ENCODE data around the gene GDPD1.

GDPD1 gene

GRCh38 chr17:59230764-59231163, 10.5 kb downstream of the GDPD1 start:
- Histone ChIP-seq H3K36me3 (no peaks in the 10 kb centered on the region), H3K4me1 (no peaks in the 10 kb centered on the region), H3K27ac (no peak overlapping the region), H3K4me2 (no peak overlapping the region), H3K9me3 (no peaks in the 10 kb centered on the region), H4K20me1 (no peaks in the 10 kb centered on the region), H3K4me3 (no peak overlapping the region), H3K9ac (no peak overlapping the region), H3K27me3 (no peaks in the 10 kb centered on the region)
- no peak for TF ChIP-seq Cebpa-rat (IDR thresholded peaks at IDR 0.05)

- H3K9ac ChIP-seq = no peak overlapping the region
- no peak overlapping the region for H3K4me3 ChIP-seq
- no peaks in the 10 kb centered on the region for H4K20me1 ChIP-seq
- TF ChIP-seq Cebpa-rat (IDR thresholded peaks at IDR 0.05) = no peak
- no peaks in the 10 kb centered on the region for H3K36me3 ChIP-seq
- no peak overlapping the region for H3K4me2 ChIP-seq
- H3K4me1 ChIP-seq = no peaks in the 10 kb centered on the region
- H3K27ac ChIP-seq = no peak overlapping the region
- H3K27me3 ChIP-seq = no peaks in the 10 kb centered on the region
- no peaks in the 10 kb centered on the region for H3K9me3 ChIP-seq
Observed at GRCh38 chr17:59234631-59235030, 14.3 kb downstream of the GDPD1 start.

GRCh38 chr17:59238906-59239305, 18.6 kb downstream of the GDPD1 start:
- no peaks in the 10 kb centered on the region for H3K27me3 ChIP-seq
- no peak overlapping the region for H3K27ac ChIP-seq
- H3K4me3 ChIP-seq = no peak overlapping the region
- H3K9me3 ChIP-seq = no peaks in the 10 kb centered on the region
- no peaks in the 10 kb centered on the region for H3K36me3 ChIP-seq
- H3K4me2 ChIP-seq = no peak overlapping the region
- no peaks in the 10 kb centered on the region for H3K4me1 ChIP-seq
- no peak for TF ChIP-seq Cebpa-rat (IDR thresholded peaks at IDR 0.05)
- no peak overlapping the region for H3K9ac ChIP-seq
- H4K20me1 ChIP-seq = no peaks in the 10 kb centered on the region

GRCh38 chr17:59244081-59244480, 23.8 kb downstream of the GDPD1 start:
- Histone ChIP-seq H3K4me2 (no peak overlapping the region), H3K9me3 (no peaks in the 10 kb centered on the region), H3K27ac (no peak overlapping the region), H3K4me3 (no peak overlapping the region), H3K4me1 (no peaks in the 10 kb centered on the region), H3K9ac (no peak overlapping the region), H3K27me3 (no peaks in the 10 kb centered on the region), H3K36me3 (no peaks in the 10 kb centered on the region), H4K20me1 (no peaks in the 10 kb centered on the region)
- TF ChIP-seq Cebpa-rat (IDR thresholded peaks at IDR 0.05) = no peak

GRCh38 chr17:59254742-59255141, 34.4 kb downstream of the GDPD1 start:
- Histone ChIP-seq H3K4me3 (no peak overlapping the region), H3K9ac (no peak overlapping the region), H4K20me1 (no peaks in the 10 kb centered on the region), H3K27ac (no peak overlapping the region), H3K36me3 (peaks cover 14% of the 10 kb centered on the region), H3K9me3 (no peaks in the 10 kb centered on the region), H3K4me1 (no peaks in the 10 kb centered on the region), H3K27me3 (no peaks in the 10 kb centered on the region), H3K4me2 (no peak overlapping the region)
- no peak for TF ChIP-seq Cebpa-rat (IDR thresholded peaks at IDR 0.05)

- Histone ChIP-seq H3K9me3 (no peaks in the 10 kb centered on the region), H3K4me2 (no peak overlapping the region), H3K36me3 (no peaks in the 10 kb centered on the region), H3K4me1 (no peaks in the 10 kb centered on the region), H3K27me3 (no peaks in the 10 kb centered on the region), H3K4me3 (no peak overlapping the region), H3K9ac (no peak overlapping the region), H3K27ac (no peak overlapping the region), H4K20me1 (no peaks in the 10 kb centered on the region)
- no peak for TF ChIP-seq Cebpa-rat (IDR thresholded peaks at IDR 0.05)
Observed at GRCh38 chr17:59257101-59257500, 36.8 kb downstream of the GDPD1 start.

GRCh38 chr17:59260722-59261121, 40.4 kb downstream of the GDPD1 start:
- Histone ChIP-seq H3K27ac (no peak overlapping the region), H3K9ac (no peak overlapping the region), H3K9me3 (no peaks in the 10 kb centered on the region), H4K20me1 (no peaks in the 10 kb centered on the region), H3K36me3 (peaks cover 6% of the 10 kb centered on the region; the same call in 1 of the 2 replicates), H3K4me3 (no peak overlapping the region), H3K4me1 (no peaks in the 10 kb centered on the region), H3K4me2 (no peak overlapping the region), H3K27me3 (no peaks in the 10 kb centered on the region)
- TF ChIP-seq Cebpa-rat (IDR thresholded peaks at IDR 0.05) = no peak

GRCh38 chr17:59266745-59267144, 46.4 kb downstream of the GDPD1 start:
- Histone ChIP-seq H4K20me1 (no peaks in the 10 kb centered on the region), H3K9ac (no peak overlapping the region), H3K27me3 (no peaks in the 10 kb centered on the region), H3K27ac (no peak overlapping the region), H3K9me3 (no peaks in the 10 kb centered on the region), H3K4me2 (no peak overlapping the region), H3K4me1 (no peaks in the 10 kb centered on the region), H3K4me3 (no peak overlapping the region), H3K36me3 (peaks cover 17% of the 10 kb centered on the region; the same call in 1 of the 2 replicates)
- no peak for TF ChIP-seq Cebpa-rat (IDR thresholded peaks at IDR 0.05)

GRCh38 chr17:59267776-59268175, 47.5 kb downstream of the GDPD1 start:
- H3K36me3 ChIP-seq = peaks cover 22% of the 10 kb centered on the region

GRCh38 chr17:59275618-59276017, 55.3 kb downstream of the GDPD1 start:
- no peak overlapping the region for H3K4me2 ChIP-seq
- no peaks in the 10 kb centered on the region for H4K20me1 ChIP-seq
- H3K27ac ChIP-seq = no peak overlapping the region
- no peaks in the 10 kb centered on the region for H3K27me3 ChIP-seq
- peaks cover 7% of the 10 kb centered on the region; the same call in 1 of the 2 replicates for H3K36me3 ChIP-seq
- no peak overlapping the region for H3K9ac ChIP-seq
- no peak for TF ChIP-seq Cebpa-rat (IDR thresholded peaks at IDR 0.05)
- no peaks in the 10 kb centered on the region for H3K9me3 ChIP-seq
- no peak overlapping the region for H3K4me3 ChIP-seq
- no peaks in the 10 kb centered on the region for H3K4me1 ChIP-seq

More at GRCh38 chr17:59267776-59268175, 47.5 kb downstream of the GDPD1 start:
- H3K4me3 ChIP-seq = no peak overlapping the region
- H3K9ac ChIP-seq = no peak overlapping the region
- no peaks in the 10 kb centered on the region for H4K20me1 ChIP-seq
- no peak overlapping the region for H3K27ac ChIP-seq
- H3K9me3 ChIP-seq = no peaks in the 10 kb centered on the region
- no peaks in the 10 kb centered on the region for H3K27me3 ChIP-seq
- no peak for TF ChIP-seq Cebpa-rat (IDR thresholded peaks at IDR 0.05)
- no peaks in the 10 kb centered on the region for H3K4me1 ChIP-seq
- no peak overlapping the region for H3K4me2 ChIP-seq

- H3K9me3 ChIP-seq = no peaks in the 10 kb centered on the region
Observed at GRCh38 chr17:59277031-59277430, 56.7 kb downstream of the GDPD1 start.

More at GRCh38 chr17:59277031-59277430, 56.7 kb downstream of the GDPD1 start:
- no peaks in the 10 kb centered on the region for H3K27me3 ChIP-seq
- H3K4me3 ChIP-seq = no peak overlapping the region
- no peaks in the 10 kb centered on the region for H3K4me1 ChIP-seq
- no peak for TF ChIP-seq Cebpa-rat (IDR thresholded peaks at IDR 0.05)
- no peak overlapping the region for H3K9ac ChIP-seq
- no peak overlapping the region for H3K4me2 ChIP-seq
- H4K20me1 ChIP-seq = no peaks in the 10 kb centered on the region
- no peak overlapping the region for H3K27ac ChIP-seq
- peaks cover 7% of the 10 kb centered on the region; the same call in 1 of the 2 replicates for H3K36me3 ChIP-seq
